Stimulated activated CD4-positive, alpha-beta T cell treated with anti-CD3 and anti-CD28 coated beads, TNF-alpha, amount 100 ng/mL, for 48 hours (primary cell): Measurements from ENCODE around the gene BCAS3.
"Not testable (repeated sequence)": the region's sequence is repeated elsewhere in the genome, so short reads cannot be mapped to it uniquely, and the experiment has no call there.

Source experiments
- DNase-seq, 3 donors: peaks; one replicate each; pipeline ENCODE4 v3.0.0-alpha.2; 2020; ENCODE audit warnings: low read depth in 3 of 3

BCAS3 gene

GRCh38 chr17:61002316-61002736, 324.7 kb downstream of the BCAS3 start:
- DNase-seq: no peak

GRCh38 chr17:61005358-61005757, 327.7 kb downstream of the BCAS3 start:
- no peak for DNase-seq

- not testable (repeated sequence) for DNase-seq
Measured at GRCh38 chr17:61005958-61006357, 328.3 kb downstream of the BCAS3 start.

GRCh38 chr17:61007980-61008379, 330.3 kb downstream of the BCAS3 start:
- no peak for DNase-seq

- no peak for DNase-seq
Measured at GRCh38 chr17:61009663-61010062, 332.0 kb downstream of the BCAS3 start.

GRCh38 chr17:61010661-61011170, 333.1 kb downstream of the BCAS3 start:
- no peak for DNase-seq

- DNase-seq: no peak
Measured at GRCh38 chr17:61011251-61011650, 333.6 kb downstream of the BCAS3 start.

- no peak for DNase-seq
Measured at GRCh38 chr17:61015966-61016365, 338.3 kb downstream of the BCAS3 start.

GRCh38 chr17:61017317-61018006, 339.8 kb downstream of the BCAS3 start:
- no peak for DNase-seq

GRCh38 chr17:61018938-61019337, 341.3 kb downstream of the BCAS3 start:
- DNase-seq: no peak

- DNase-seq: no peak
Measured at GRCh38 chr17:61023996-61024395, 346.3 kb downstream of the BCAS3 start.

- DNase-seq: no peak
Measured at GRCh38 chr17:61026818-61027217, 349.2 kb downstream of the BCAS3 start.

GRCh38 chr17:61029181-61029580, 351.5 kb downstream of the BCAS3 start:
- DNase-seq: no peak

GRCh38 chr17:61040666-61041065, 363.0 kb downstream of the BCAS3 start:
- no peak for DNase-seq

GRCh38 chr17:61042348-61042747, 364.7 kb downstream of the BCAS3 start:
- DNase-seq: not testable (repeated sequence)

GRCh38 chr17:61047515-61047914, 369.9 kb downstream of the BCAS3 start:
- DNase-seq: no peak

- no peak for DNase-seq
Measured at GRCh38 chr17:61048376-61049106, 370.9 kb downstream of the BCAS3 start.

GRCh38 chr17:61053469-61053868, 375.8 kb downstream of the BCAS3 start:
- no peak for DNase-seq

GRCh38 chr17:61054436-61054835, 376.8 kb downstream of the BCAS3 start:
- DNase-seq: no peak

- DNase-seq: no peak
Measured at GRCh38 chr17:61057257-61057656, 379.6 kb downstream of the BCAS3 start.

- no peak for DNase-seq
Measured at GRCh38 chr17:61058066-61058465, 380.4 kb downstream of the BCAS3 start.

- no peak for DNase-seq
Measured at GRCh38 chr17:61063528-61063927, 385.9 kb downstream of the BCAS3 start.
